ENCODE measurements around the gene P2RX7.

The P2RX7 gene

GRCh38 chr12:121186826-121187225, 54.1 kb downstream of the P2RX7 start:
- DNase-seq (ENCODE audit: insufficient read length, low spot score): no peak
- FAIRE-seq: no peak
- no peak for TF ChIP-seq CTCF (IDR thresholded peaks at IDR 0.05; ENCODE audit: insufficient read depth, missing control alignments)

DNA sequence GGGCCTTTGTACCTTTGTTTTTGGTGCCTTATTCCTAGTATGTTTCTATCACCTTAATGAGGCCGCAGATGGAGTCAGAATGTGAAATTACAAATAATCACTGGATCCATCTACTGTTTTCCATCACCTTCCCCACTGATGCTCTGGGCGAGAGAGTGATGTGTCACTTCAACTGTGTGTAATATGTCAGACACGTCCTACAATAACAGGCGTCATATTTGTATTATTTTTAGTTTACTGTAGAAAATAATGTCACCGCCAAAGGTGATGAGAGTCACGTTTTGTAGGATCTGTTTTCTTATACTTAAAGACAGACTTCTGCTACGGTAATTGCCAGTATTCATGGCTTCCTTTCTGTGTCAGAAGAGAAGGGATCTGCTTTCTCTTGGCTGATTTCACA, 54.8 kb downstream of the P2RX7 start:
- FAIRE-seq (no peak), DNase-seq (ENCODE audit: insufficient read length, low spot score) (no peak)
- TF ChIP-seq CTCF (IDR thresholded peaks at IDR 0.05; ENCODE audit: insufficient read depth, missing control alignments): no peak

DNA sequence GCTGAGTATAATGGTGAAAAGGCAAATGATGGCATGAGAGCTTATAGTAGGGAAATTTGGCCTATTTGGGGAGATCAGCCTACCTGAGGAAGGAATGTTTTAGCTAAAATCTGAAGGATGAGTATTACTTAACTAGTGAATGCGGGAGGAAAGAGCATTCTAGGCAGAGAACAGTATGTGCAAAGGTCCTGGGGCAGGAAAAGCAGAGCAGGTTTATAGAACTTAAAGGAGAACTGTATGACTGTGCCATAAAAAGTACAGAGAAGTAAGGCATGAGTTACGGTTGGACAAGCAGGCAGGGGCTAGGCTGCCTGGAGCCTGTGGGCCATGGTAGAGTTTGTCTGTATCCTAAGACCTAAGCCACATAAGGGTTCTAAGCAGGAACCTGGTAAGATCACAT, 55.6 kb downstream of the P2RX7 start:
- DNase-seq (ENCODE audit: insufficient read length, low spot score) (no peak), FAIRE-seq (no peak)
- no peak for TF ChIP-seq CTCF (IDR thresholded peaks at IDR 0.05; ENCODE audit: insufficient read depth, missing control alignments)

GRCh38 chr12:121189131-121189530, 56.5 kb downstream of the P2RX7 start:
- FAIRE-seq: no peak
- DNase-seq (ENCODE audit: insufficient read length, low spot score): no peak
- TF ChIP-seq CTCF (IDR thresholded peaks at IDR 0.05; ENCODE audit: insufficient read depth, missing control alignments): no peak

- TF ChIP-seq CTCF (IDR thresholded peaks at IDR 0.05; ENCODE audit: insufficient read depth, missing control alignments): no peak
- FAIRE-seq (no peak), DNase-seq (ENCODE audit: insufficient read length, low spot score) (no peak)
Observed at GRCh38 chr12:121189619-121190155, 57.0 kb downstream of the P2RX7 start.

DNA sequence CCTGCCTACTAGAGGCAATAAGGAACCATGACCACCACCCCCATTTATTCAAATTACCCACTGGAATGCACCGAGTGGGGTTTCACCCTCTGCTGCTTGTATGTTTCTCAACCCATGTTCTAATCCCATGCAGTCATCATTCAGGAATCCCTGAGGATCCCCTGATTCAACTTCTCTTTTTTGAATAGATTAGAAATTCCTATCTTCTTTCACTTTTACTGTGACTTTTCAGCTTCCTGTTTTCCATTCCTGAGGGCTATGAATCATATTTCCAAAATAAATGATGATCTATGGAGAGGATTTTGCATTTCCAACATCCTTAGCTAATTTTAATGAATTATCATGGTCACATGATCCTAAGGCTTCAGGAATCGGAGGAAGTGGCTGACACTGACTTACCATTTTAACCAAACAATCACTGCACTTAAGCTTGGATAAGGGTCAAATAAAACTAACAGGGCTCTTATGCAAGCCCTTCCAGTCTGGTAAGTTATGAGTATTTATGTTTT, 57.9 kb downstream of the P2RX7 start:
- FAIRE-seq (no peak), DNase-seq (ENCODE audit: insufficient read length, low spot score) (no peak)
- no peak for TF ChIP-seq CTCF (IDR thresholded peaks at IDR 0.05; ENCODE audit: insufficient read depth, missing control alignments)

GRCh38 chr12:121191151-121191550, 58.5 kb downstream of the P2RX7 start:
- no peak for FAIRE-seq
- TF ChIP-seq CTCF (IDR thresholded peaks at IDR 0.05; ENCODE audit: insufficient read depth, missing control alignments): no peak
- no peak for DNase-seq (ENCODE audit: insufficient read length, low spot score)

Data from D721Med (cell line).